ENCODE results near the gene OR2T34.

- TF ChIP-seq CTCF (IDR thresholded peaks at IDR 0.05), result no peak
- TF ChIP-seq POLR2A (IDR thresholded peaks at IDR 0.05), result no peak
- TF ChIP-seq POLR2AphosphoS5 (IDR thresholded peaks at IDR 0.05), result no peak
- TF ChIP-seq EP300 (IDR thresholded peaks at IDR 0.05), result no peak
Observed at GRCh38 chr1:248599396-248599795, 24.8 kb upstream of the OR2T34 start.

All from suprapubic skin (tissue), 4 donors.